Ovary (tissue), 3 donors: ENCODE measurements around the gene PACS2.

Source experiments
- CTCF ChIP-seq, 3 donors: fragments of 450-650 bp in 2 of 3; fragments of 200-600 bp in 1 of 3; IDR thresholded peaks; one replicate each; pipeline versions ENCODE4 v1.5.1 to v1.8.0; 2016 to 2022; ENCODE audit warnings: antibody characterized with exemption in 3 of 3, mild to moderate bottlenecking in 1 of 3
- POLR2A ChIP-seq: fragments of 450-650 bp; IDR thresholded peaks from one replicate; pipeline ENCODE4 v1.6.1; 2017; ENCODE audit warnings: antibody characterized with exemption, mild to moderate bottlenecking, moderate library complexity
- donor health status: DM: no; HTN: no; CAD: no.

GRCh38 chr14:105430565-105430964 is 116.0 kb downstream of the PACS2 start:
- TF ChIP-seq CTCF (IDR thresholded peaks at IDR 0.05): no peak
- no peak for TF ChIP-seq POLR2A
